ENCODE measurements around the gene MED15.

Gene MED15

GRCh38 chr22:20517422-20517821 is 10.0 kb downstream of the MED15 start:
- H3K9me3 ChIP-seq (ENCODE audit: insufficient read depth, low read depth, low read length) = no peaks in the 10 kb centered on the region
- H3K9ac ChIP-seq (ENCODE audit: low read depth, low read length) = no peak overlapping the region
- H3K4me3 ChIP-seq (ENCODE audit: low read length) = no peak overlapping the region
- H3K36me3 ChIP-seq (ENCODE audit: insufficient read depth, low read depth, low read length) = peaks cover 16% of the 10 kb centered on the region
- no peaks in the 10 kb centered on the region for H3K27me3 ChIP-seq (ENCODE audit: insufficient read depth, low read length)
- H3K4me1 ChIP-seq (ENCODE audit: insufficient read depth, low read length) = no peaks in the 10 kb centered on the region
- H3K27ac ChIP-seq (ENCODE audit: low read length) = no peak overlapping the region

- Histone ChIP-seq H3K9ac (ENCODE audit: low read depth, low read length) (no peak overlapping the region), H3K9me3 (ENCODE audit: insufficient read depth, low read depth, low read length) (no peaks in the 10 kb centered on the region), H3K27ac (ENCODE audit: low read length) (no peak overlapping the region), H3K36me3 (ENCODE audit: insufficient read depth, low read depth, low read length) (peaks cover 16% of the 10 kb centered on the region), H3K27me3 (ENCODE audit: insufficient read depth, low read length) (no peaks in the 10 kb centered on the region), H3K4me3 (ENCODE audit: low read length) (no peak overlapping the region), H3K4me1 (ENCODE audit: insufficient read depth, low read length) (no peaks in the 10 kb centered on the region)
Observed at GRCh38 chr22:20517841-20518592, 10.6 kb downstream of the MED15 start.

GRCh38 chr22:20519558-20519957 is 12.1 kb downstream of the MED15 start:
- Histone ChIP-seq H3K4me1 (ENCODE audit: insufficient read depth, low read length) (peaks cover 5% of the 10 kb centered on the region; the same call in 1 of the 2 replicates), H3K9ac (ENCODE audit: low read depth, low read length) (no peak overlapping the region), H3K4me3 (ENCODE audit: low read length) (no peak overlapping the region), H3K27ac (ENCODE audit: low read length) (no peak overlapping the region), H3K27me3 (ENCODE audit: insufficient read depth, low read length) (no peaks in the 10 kb centered on the region), H3K36me3 (ENCODE audit: insufficient read depth, low read depth, low read length) (peaks cover 18% of the 10 kb centered on the region), H3K9me3 (ENCODE audit: insufficient read depth, low read depth, low read length) (no peaks in the 10 kb centered on the region)

GRCh38 chr22:20520093-20520511 is 12.7 kb downstream of the MED15 start:
- Histone ChIP-seq H3K4me1 (ENCODE audit: insufficient read depth, low read length) (peaks cover 5% of the 10 kb centered on the region; the same call in 1 of the 2 replicates), H3K36me3 (ENCODE audit: insufficient read depth, low read depth, low read length) (peaks cover 15% of the 10 kb centered on the region; the same call in 1 of the 2 replicates), H3K9ac (ENCODE audit: low read depth, low read length) (no peak overlapping the region), H3K9me3 (ENCODE audit: insufficient read depth, low read depth, low read length) (no peaks in the 10 kb centered on the region), H3K27ac (ENCODE audit: low read length) (no peak overlapping the region), H3K27me3 (ENCODE audit: insufficient read depth, low read length) (no peaks in the 10 kb centered on the region), H3K4me3 (ENCODE audit: low read length) (no peak overlapping the region)

- no peak overlapping the region for H3K27ac ChIP-seq (ENCODE audit: low read length)
- H3K9ac ChIP-seq (ENCODE audit: low read depth, low read length) = no peak overlapping the region
- H3K4me1 ChIP-seq (ENCODE audit: insufficient read depth, low read length) = peaks cover 5% of the 10 kb centered on the region; the same call in 1 of the 2 replicates
- peaks cover 15% of the 10 kb centered on the region; the same call in 1 of the 2 replicates for H3K36me3 ChIP-seq (ENCODE audit: insufficient read depth, low read depth, low read length)
- no peak overlapping the region for H3K4me3 ChIP-seq (ENCODE audit: low read length)
- H3K27me3 ChIP-seq (ENCODE audit: insufficient read depth, low read length) = no peaks in the 10 kb centered on the region
- H3K9me3 ChIP-seq (ENCODE audit: insufficient read depth, low read depth, low read length) = no peaks in the 10 kb centered on the region
Observed at GRCh38 chr22:20522134-20523004, 15.0 kb downstream of the MED15 start.

- H3K4me3 ChIP-seq (ENCODE audit: low read length) = no peak overlapping the region
- H3K9me3 ChIP-seq (ENCODE audit: insufficient read depth, low read depth, low read length) = peaks cover 4% of the 10 kb centered on the region; the same call in 1 of the 2 replicates
- no peak overlapping the region for H3K9ac ChIP-seq (ENCODE audit: low read depth, low read length)
- H3K4me1 ChIP-seq (ENCODE audit: insufficient read depth, low read length) = peaks cover 5% of the 10 kb centered on the region; the same call in 1 of the 2 replicates
- H3K36me3 ChIP-seq (ENCODE audit: insufficient read depth, low read depth, low read length) = peaks cover 21% of the 10 kb centered on the region
- H3K27me3 ChIP-seq (ENCODE audit: insufficient read depth, low read length) = no peaks in the 10 kb centered on the region
- no peak overlapping the region for H3K27ac ChIP-seq (ENCODE audit: low read length)
Observed at GRCh38 chr22:20523086-20523983, 15.9 kb downstream of the MED15 start.

GRCh38 chr22:20524004-20524481 is 16.6 kb downstream of the MED15 start:
- Histone ChIP-seq H3K27ac (ENCODE audit: low read length) (no peak overlapping the region), H3K4me1 (ENCODE audit: insufficient read depth, low read length) (peaks cover 5% of the 10 kb centered on the region; the same call in 1 of the 2 replicates), H3K9me3 (ENCODE audit: insufficient read depth, low read depth, low read length) (peaks cover 4% of the 10 kb centered on the region; the same call in 1 of the 2 replicates), H3K27me3 (ENCODE audit: insufficient read depth, low read length) (no peaks in the 10 kb centered on the region), H3K9ac (ENCODE audit: low read depth, low read length) (no peak overlapping the region), H3K36me3 (ENCODE audit: insufficient read depth, low read depth, low read length) (peaks cover 24% of the 10 kb centered on the region), H3K4me3 (ENCODE audit: low read length) (no peak overlapping the region)

- Histone ChIP-seq H3K4me1 (ENCODE audit: insufficient read depth, low read length) (peaks cover 5% of the 10 kb centered on the region; the same call in 1 of the 2 replicates), H3K27me3 (ENCODE audit: insufficient read depth, low read length) (no peaks in the 10 kb centered on the region), H3K9me3 (ENCODE audit: insufficient read depth, low read depth, low read length) (peaks cover 4% of the 10 kb centered on the region; the same call in 1 of the 2 replicates), H3K9ac (ENCODE audit: low read depth, low read length) (no peak overlapping the region), H3K36me3 (ENCODE audit: insufficient read depth, low read depth, low read length) (peaks cover 21% of the 10 kb centered on the region), H3K4me3 (ENCODE audit: low read length) (no peak overlapping the region), H3K27ac (ENCODE audit: low read length) (no peak overlapping the region)
Observed at GRCh38 chr22:20525048-20525447, 17.6 kb downstream of the MED15 start.

GRCh38 chr22:20526305-20526627 is 18.9 kb downstream of the MED15 start:
- Histone ChIP-seq H3K9me3 (ENCODE audit: insufficient read depth, low read depth, low read length) (peaks cover 4% of the 10 kb centered on the region; the same call in 1 of the 2 replicates), H3K27ac (ENCODE audit: low read length) (no peak overlapping the region), H3K36me3 (ENCODE audit: insufficient read depth, low read depth, low read length) (peaks cover 16% of the 10 kb centered on the region), H3K4me1 (ENCODE audit: insufficient read depth, low read length) (peaks cover 5% of the 10 kb centered on the region), H3K27me3 (ENCODE audit: insufficient read depth, low read length) (no peaks in the 10 kb centered on the region), H3K4me3 (ENCODE audit: low read length) (no peak overlapping the region), H3K9ac (ENCODE audit: low read depth, low read length) (no peak overlapping the region)

- Histone ChIP-seq H3K4me3 (ENCODE audit: low read length) (no peak overlapping the region), H3K9me3 (ENCODE audit: insufficient read depth, low read depth, low read length) (peaks cover 4% of the 10 kb centered on the region; the same call in 1 of the 2 replicates), H3K27ac (ENCODE audit: low read length) (no peak overlapping the region), H3K36me3 (ENCODE audit: insufficient read depth, low read depth, low read length) (peaks cover 16% of the 10 kb centered on the region), H3K9ac (ENCODE audit: low read depth, low read length) (no peak overlapping the region), H3K27me3 (ENCODE audit: insufficient read depth, low read length) (no peaks in the 10 kb centered on the region), H3K4me1 (ENCODE audit: insufficient read depth, low read length) (peaks cover 8% of the 10 kb centered on the region)
Observed at GRCh38 chr22:20526628-20527355, 19.4 kb downstream of the MED15 start.

Data from iPS-20b (cell line).